LNCAP (cell line): Measurements from ENCODE around the gene HSF5.

Experiments used
- TF ChIP-seq, protein P1 (sequence below): fragments of 450-650 bp; IDR thresholded peaks from 2 replicates; pipeline ENCODE4 v1.5.1; 2017; ENCODE audit warnings: mild to moderate bottlenecking

Gene HSF5

GRCh38 chr17:58373003-58373402, 115.2 kb downstream of the HSF5 start:
- TF ChIP-seq, protein P1, sequence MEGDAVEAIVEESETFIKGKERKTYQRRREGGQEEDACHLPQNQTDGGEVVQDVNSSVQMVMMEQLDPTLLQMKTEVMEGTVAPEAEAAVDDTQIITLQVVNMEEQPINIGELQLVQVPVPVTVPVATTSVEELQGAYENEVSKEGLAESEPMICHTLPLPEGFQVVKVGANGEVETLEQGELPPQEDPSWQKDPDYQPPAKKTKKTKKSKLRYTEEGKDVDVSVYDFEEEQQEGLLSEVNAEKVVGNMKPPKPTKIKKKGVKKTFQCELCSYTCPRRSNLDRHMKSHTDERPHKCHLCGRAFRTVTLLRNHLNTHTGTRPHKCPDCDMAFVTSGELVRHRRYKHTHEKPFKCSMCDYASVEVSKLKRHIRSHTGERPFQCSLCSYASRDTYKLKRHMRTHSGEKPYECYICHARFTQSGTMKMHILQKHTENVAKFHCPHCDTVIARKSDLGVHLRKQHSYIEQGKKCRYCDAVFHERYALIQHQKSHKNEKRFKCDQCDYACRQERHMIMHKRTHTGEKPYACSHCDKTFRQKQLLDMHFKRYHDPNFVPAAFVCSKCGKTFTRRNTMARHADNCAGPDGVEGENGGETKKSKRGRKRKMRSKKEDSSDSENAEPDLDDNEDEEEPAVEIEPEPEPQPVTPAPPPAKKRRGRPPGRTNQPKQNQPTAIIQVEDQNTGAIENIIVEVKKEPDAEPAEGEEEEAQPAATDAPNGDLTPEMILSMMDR: no peak

DNA sequence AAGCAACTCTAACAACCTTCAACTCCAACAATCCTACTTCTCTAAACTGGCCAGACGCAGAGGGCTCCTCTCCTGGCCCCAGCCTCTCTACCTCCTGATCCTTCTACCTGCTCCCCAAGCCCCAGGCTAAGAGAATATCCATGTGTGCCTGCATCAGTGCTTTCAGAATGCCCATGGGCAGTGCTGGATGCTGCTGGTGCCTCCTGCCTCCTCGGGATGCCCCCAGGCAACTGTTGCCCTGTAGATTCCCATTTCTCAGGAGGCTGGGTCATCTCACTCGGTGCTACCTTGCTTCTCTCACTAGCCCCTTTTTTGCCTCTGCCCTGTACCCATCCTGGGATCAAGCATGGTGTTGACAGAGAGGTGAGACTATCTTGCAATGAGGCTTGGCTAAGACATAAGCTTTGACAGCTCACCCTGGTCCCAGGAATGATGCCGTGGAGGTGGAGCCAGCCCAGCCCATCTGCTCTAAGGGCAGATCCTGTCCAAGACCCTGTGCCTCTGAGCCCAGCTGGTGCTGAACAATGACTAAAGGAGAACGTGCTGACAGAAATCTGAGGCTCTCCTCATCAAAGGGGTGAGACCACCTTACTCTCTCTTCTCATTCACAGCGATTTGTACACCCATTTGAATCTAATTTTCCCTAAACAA, 116.8 kb downstream of the HSF5 start:
- TF ChIP-seq, protein P1: no peak

DNA sequence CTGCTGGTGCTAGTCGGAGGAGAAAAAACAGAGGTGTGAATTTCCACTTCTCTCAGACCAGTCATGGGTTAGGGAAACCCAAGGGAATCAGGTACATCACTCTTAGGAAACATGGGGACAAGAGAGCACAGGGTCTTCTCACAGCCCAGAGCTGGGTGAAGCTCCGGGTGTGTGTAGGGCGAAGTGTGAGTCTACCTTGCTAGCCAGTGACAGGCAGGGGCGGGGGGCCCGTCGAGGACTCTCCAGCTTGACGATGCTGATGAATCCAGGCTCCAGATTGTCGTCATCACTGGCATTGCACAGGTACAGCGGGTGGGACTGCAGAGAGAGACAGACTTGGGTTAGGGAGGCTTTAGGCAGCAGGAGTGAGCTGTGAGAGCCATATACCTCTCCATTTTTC, 117.5 kb downstream of the HSF5 start:
- TF ChIP-seq, protein P1: no peak

- TF ChIP-seq, protein P1: no peak
Observed at GRCh38 chr17:58370309-58370708, 117.9 kb downstream of the HSF5 start.
